Activated CD4-positive, alpha-beta T cell treated with anti-CD3 and anti-CD28 coated beads, Interleukin-2, amount 50 U/mL, for 16 hours (primary cell): ENCODE measurements around the gene PLCB4.

ENCODE experiments used
- DNase-seq: peaks from one replicate; pipeline ENCODE4 v3.0.0-alpha.2; 2020

Gene PLCB4

GRCh38 chr20:9508696-9509178, 439.9 kb downstream of the PLCB4 start:
- no peak for DNase-seq

- DNase-seq: no peak
These were observed 440.4 kb downstream of the PLCB4 start for GRCh38 chr20:9509246-9509645.

GRCh38 chr20:9510911-9511310, 442.0 kb downstream of the PLCB4 start:
- no peak for DNase-seq

GRCh38 chr20:9514072-9514460, 445.2 kb downstream of the PLCB4 start:
- no peak for DNase-seq

GRCh38 chr20:9514461-9515213, 445.8 kb downstream of the PLCB4 start, which contains the start of gene LAMP5:
Gene LAMP5, plus strand, starts transcription at chr20:9514590. Its CDS starts 263 bp downstream, at chr20:9514853.
- DNase-seq: no peak

GRCh38 chr20:9515214-9515585, 446.3 kb downstream of the PLCB4 start:
- DNase-seq: no peak

- no peak for DNase-seq
These were observed 446.9 kb downstream of the PLCB4 start for GRCh38 chr20:9515741-9516233.

- no peak for DNase-seq
These were observed 447.5 kb downstream of the PLCB4 start for GRCh38 chr20:9516234-9516871.

- DNase-seq: no peak
These were observed 448.6 kb downstream of the PLCB4 start for GRCh38 chr20:9517297-9518162.

GRCh38 chr20:9518576-9519175, 449.8 kb downstream of the PLCB4 start:
- DNase-seq: no peak

GRCh38 chr20:9520086-9520485, 451.2 kb downstream of the PLCB4 start:
- no peak for DNase-seq

- no peak for DNase-seq
These were observed 454.7 kb downstream of the PLCB4 start for GRCh38 chr20:9523636-9524035.
